HL-60 (cell line): ENCODE data around the gene ADARB1.

Experiments
- CTCF ChIP-seq: IDR thresholded peaks from one replicate; pipeline ENCODE4 v1.5.1; 2011; ENCODE audit warnings: low read length, control low read depth, inconsistent platforms; ENCODE audit not compliant: insufficient read depth
- POLR2AphosphoS5 ChIP-seq: IDR thresholded peaks from 2 replicates; pipeline ENCODE4 v1.6.1; 2012; ENCODE audit warnings: low read depth
- TF ChIP-seq, protein P1 (sequence below): IDR thresholded peaks from 2 replicates; pipeline ENCODE4 v1.6.1; 2012; ENCODE audit warnings: low read depth; ENCODE audit not compliant: insufficient replicate concordance

- TF ChIP-seq, protein P1, sequence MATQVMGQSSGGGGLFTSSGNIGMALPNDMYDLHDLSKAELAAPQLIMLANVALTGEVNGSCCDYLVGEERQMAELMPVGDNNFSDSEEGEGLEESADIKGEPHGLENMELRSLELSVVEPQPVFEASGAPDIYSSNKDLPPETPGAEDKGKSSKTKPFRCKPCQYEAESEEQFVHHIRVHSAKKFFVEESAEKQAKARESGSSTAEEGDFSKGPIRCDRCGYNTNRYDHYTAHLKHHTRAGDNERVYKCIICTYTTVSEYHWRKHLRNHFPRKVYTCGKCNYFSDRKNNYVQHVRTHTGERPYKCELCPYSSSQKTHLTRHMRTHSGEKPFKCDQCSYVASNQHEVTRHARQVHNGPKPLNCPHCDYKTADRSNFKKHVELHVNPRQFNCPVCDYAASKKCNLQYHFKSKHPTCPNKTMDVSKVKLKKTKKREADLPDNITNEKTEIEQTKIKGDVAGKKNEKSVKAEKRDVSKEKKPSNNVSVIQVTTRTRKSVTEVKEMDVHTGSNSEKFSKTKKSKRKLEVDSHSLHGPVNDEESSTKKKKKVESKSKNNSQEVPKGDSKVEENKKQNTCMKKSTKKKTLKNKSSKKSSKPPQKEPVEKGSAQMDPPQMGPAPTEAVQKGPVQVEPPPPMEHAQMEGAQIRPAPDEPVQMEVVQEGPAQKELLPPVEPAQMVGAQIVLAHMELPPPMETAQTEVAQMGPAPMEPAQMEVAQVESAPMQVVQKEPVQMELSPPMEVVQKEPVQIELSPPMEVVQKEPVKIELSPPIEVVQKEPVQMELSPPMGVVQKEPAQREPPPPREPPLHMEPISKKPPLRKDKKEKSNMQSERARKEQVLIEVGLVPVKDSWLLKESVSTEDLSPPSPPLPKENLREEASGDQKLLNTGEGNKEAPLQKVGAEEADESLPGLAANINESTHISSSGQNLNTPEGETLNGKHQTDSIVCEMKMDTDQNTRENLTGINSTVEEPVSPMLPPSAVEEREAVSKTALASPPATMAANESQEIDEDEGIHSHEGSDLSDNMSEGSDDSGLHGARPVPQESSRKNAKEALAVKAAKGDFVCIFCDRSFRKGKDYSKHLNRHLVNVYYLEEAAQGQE, result no peak
- TF ChIP-seq CTCF, result no peak
- TF ChIP-seq POLR2AphosphoS5, result no peak
These were observed 90.5 kb downstream of the ADARB1 start for GRCh38 chr21:45164838-45165237.
